ENCODE results near the gene PTPRN2.

Gene PTPRN2

GRCh38 chr7:157544980-157545680 is 1042.5 kb downstream of the PTPRN2 start:
- no peak for DNase-seq (ENCODE audit: low read depth)
- no peak for TF ChIP-seq CTCF (conservative IDR thresholded peaks at IDR 0.05; ENCODE audit: low read depth, low read length)
- H3K4me3 ChIP-seq (ENCODE audit: low read depth, low read length), result no peak overlapping the region

DNA sequence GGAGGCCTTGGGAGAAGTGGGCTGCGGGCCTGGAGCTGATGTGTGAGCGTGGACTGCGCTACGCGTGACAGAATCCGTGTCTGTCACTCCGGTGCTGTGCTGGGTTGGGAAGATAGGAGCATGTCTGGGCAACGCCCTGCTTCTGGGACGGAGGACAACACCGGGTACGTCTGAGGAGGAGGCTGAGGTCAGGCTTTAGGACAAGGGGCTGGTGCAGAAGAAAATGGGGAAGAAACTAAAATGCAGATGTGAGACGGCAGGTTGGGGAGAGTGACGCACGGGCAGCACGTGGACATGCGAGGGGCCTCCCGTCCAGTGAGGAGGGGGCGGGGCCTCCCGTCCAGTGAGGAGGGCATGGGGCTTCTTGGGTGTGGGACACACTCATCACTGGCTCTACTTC is 1043.4 kb downstream of the PTPRN2 start:
- no peak for TF ChIP-seq CTCF (conservative IDR thresholded peaks at IDR 0.05; ENCODE audit: low read depth, low read length)
- H3K4me3 ChIP-seq (ENCODE audit: low read depth, low read length), result no peak overlapping the region
- DNase-seq (ENCODE audit: low read depth), result no peak

DNA sequence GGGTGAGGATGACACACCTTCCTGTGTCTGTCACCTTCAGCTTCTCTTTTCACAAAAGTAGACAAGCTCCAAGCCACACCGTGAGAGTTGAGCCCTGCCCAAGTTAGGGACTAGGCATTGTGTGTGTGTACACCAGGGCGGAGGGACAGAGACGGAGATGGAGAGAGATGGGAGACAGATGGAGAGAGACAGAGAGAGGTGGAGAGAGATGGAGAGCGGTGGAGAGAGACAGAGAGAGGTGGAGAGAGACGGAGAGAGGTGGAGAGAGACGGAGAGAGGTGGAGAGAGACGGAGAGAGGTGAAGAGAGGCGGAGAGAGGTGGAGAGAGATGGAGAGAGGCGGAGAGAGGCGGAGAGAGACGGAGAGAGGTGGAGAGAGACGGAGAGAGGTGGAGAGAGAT is 1043.8 kb downstream of the PTPRN2 start:
- DNase-seq (ENCODE audit: low read depth), result no peak
- no peak overlapping the region for H3K4me3 ChIP-seq (ENCODE audit: low read depth, low read length)
- TF ChIP-seq CTCF (conservative IDR thresholded peaks at IDR 0.05; ENCODE audit: low read depth, low read length), result no peak

- no peak overlapping the region for H3K4me3 ChIP-seq (ENCODE audit: low read depth, low read length)
- no peak for DNase-seq (ENCODE audit: low read depth)
- no peak for TF ChIP-seq CTCF (conservative IDR thresholded peaks at IDR 0.05; ENCODE audit: low read depth, low read length)
Observed at GRCh38 chr7:157543276-157543675, 1044.3 kb downstream of the PTPRN2 start.

GRCh38 chr7:157542068-157543021 is 1045.3 kb downstream of the PTPRN2 start:
- H3K4me3 ChIP-seq (ENCODE audit: low read depth, low read length), result no peak overlapping the region
- no peak for DNase-seq (ENCODE audit: low read depth)
- no peak for TF ChIP-seq CTCF (conservative IDR thresholded peaks at IDR 0.05; ENCODE audit: low read depth, low read length)

DNA sequence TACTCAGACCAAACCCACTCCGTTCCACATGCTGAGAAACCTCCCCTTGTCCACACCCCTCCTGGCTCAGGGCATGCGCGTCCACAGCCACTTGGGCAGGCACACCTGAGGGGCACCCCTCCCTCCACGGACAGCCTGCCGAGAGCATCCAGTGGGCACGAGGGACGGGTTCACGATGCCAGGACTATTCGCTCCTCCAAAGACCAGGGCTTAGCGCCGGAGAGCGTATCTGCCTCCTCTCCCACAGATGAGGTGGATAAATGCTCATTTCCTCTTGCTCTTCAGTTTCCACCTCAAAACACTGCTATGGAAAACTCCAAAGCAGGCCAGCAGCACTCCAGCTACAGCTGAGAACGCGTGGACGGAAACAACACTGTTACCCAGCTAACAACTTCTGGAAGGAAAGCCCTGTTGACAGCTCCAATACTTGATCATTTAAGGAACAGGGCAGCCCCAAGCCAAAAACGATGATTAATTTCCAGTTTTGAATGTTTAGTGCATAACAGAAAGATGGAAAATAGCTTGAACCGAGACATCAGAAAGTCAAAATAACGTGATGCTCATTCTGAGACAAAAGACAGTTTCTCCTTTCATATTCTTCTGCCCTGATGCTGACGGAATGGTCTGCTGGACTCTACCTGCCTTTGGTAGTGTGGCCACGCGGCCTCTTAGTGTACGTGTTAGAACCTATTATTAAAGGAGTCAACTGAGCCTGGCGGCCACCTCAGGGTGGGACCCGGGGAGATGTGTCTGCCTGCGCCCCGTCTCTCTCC is 1046.1 kb downstream of the PTPRN2 start:
- DNase-seq (ENCODE audit: low read depth), result no peak
- no peak overlapping the region for H3K4me3 ChIP-seq (ENCODE audit: low read depth, low read length)
- no peak for TF ChIP-seq CTCF (conservative IDR thresholded peaks at IDR 0.05; ENCODE audit: low read depth, low read length)

Measured in choroid plexus epithelial cell (primary cell).